Erythroblast (primary cell): ENCODE data around the gene ARG1.

ENCODE experiments used
- GATA1 ChIP-seq: IDR thresholded peaks from 2 replicates; pipeline ENCODE4 v1.6.1; 2011; ENCODE audit warnings: low read depth, mild to moderate bottlenecking, control low read depth, low read length, moderate library complexity
- POLR2A ChIP-seq: IDR thresholded peaks from 2 replicates; pipeline ENCODE4 v1.6.1; 2011; ENCODE audit warnings: mild to moderate bottlenecking, low read length

- no peak for TF ChIP-seq POLR2A
- no peak for TF ChIP-seq GATA1
Observed at GRCh38 chr6:131547488-131547887, 25.5 kb upstream of the ARG1 start.
